ENCODE data around the gene TRAPPC4.

The TRAPPC4 gene

GRCh38 chr11:119067371-119068222 is 49.0 kb downstream of the TRAPPC4 start, which contains the start of gene VPS11:
VPS11 (plus strand) TSS chr11:119067818; CDS start chr11:119067824, 6 bp downstream.
- Histone ChIP-seq H3K27me3 (ENCODE audit: control insufficient read depth, insufficient read depth, low read length, poor library complexity, severe bottlenecking) (no peaks in the 10 kb centered on the region), H3K27ac (ENCODE audit: insufficient read depth, low read depth, low read length, poor library complexity, severe bottlenecking) (peak within 1 kb of the TSS; percentile 74), H3K4me1 (ENCODE audit: control insufficient read depth, insufficient read depth, low read length) (no peaks in the 10 kb centered on the region), H3K36me3 (ENCODE audit: control insufficient read depth, insufficient read depth, low read length) (no peaks in the 10 kb centered on the region), H3K9me3 (ENCODE audit: control insufficient read depth, low read length) (no peaks in the 10 kb centered on the region), H3K4me3 (ENCODE audit: insufficient read depth, low read depth, low read length) (peak within 1 kb of the TSS; percentile 93)
- 1% methylated on average over 49 of the region's 49 CpGs for WGBS, 2 experiments
